K562 (cell line): Measurements from ENCODE around the gene ITSN1. TPM values are rescaled to one million over a fixed set of nuclear protein-coding genes. Genes with fewer than 3 reads are reported as not detected.

Experiments
- COPS2 ChIP-seq: fragments of 450-650 bp; conservative IDR thresholded peaks from 2 replicates; pipeline ENCODE4 v1.6.1; 2016; ENCODE audit warnings: mild to moderate bottlenecking, moderate library complexity
- HLTF ChIP-seq: fragments of 450-650 bp; IDR thresholded peaks from 2 replicates; pipeline ENCODE4 v1.6.1; 2016
- HMG20B ChIP-seq: fragments of 250-450 bp; sonication (Bioruptor Pico); IDR thresholded peaks from 2 replicates; pipeline ENCODE4 v1.5.0; 2021; ENCODE audit warnings: mild to moderate bottlenecking
- MGA ChIP-seq: fragments of 450-650 bp; IDR thresholded peaks from 2 replicates; pipeline ENCODE4 v1.6.1; 2016; ENCODE audit warnings: mild to moderate bottlenecking, moderate library complexity
- SIN3A ChIP-seq, 2 experiments: fragments of 150-350 bp in 1 of 2; IDR thresholded peaks; 2 replicates each; pipeline ENCODE4 v1.6.1; 2011 to 2016; ENCODE audit warnings: borderline replicate concordance in 2 of 2, low read depth in 2 of 2, low read length in 2 of 2, mild to moderate bottlenecking in 2 of 2, moderate library complexity in 2 of 2; ENCODE audit not compliant: control insufficient read depth in 1 of 2
- SMARCA5 ChIP-seq: fragments of 450-650 bp; IDR thresholded peaks from 2 replicates; pipeline ENCODE4 v1.6.1; 2016
- USF2 ChIP-seq: sonication (generic); formaldehyde crosslinking; IDR thresholded peaks from 2 replicates; pipeline ENCODE4 v1.5.0; 2020; ENCODE audit warnings: missing genetic modification reagents
- ZKSCAN3 ChIP-seq: fragments of 250-450 bp; sonication (Bioruptor Pico); IDR thresholded peaks from 2 replicates; pipeline ENCODE4 v1.4.0; 2020
- ZNF121 ChIP-seq: sonication (generic); formaldehyde crosslinking; conservative IDR thresholded peaks from 2 replicates; pipeline ENCODE4 v1.8.0; 2022; ENCODE audit warnings: missing genetic modification reagents
- ZNF175 ChIP-seq: fragments of 200-800 bp; sonication (Bioruptor generic); IDR thresholded peaks from 2 replicates; pipeline ENCODE4 v1.6.1; 2016; ENCODE audit warnings: low read depth, mild to moderate bottlenecking, missing genetic modification characterization, missing compliant biosample characterization
- ZNF398 ChIP-seq: fragments of 250-450 bp; sonication (Bioruptor Pico); IDR thresholded peaks from 2 replicates; pipeline ENCODE4 v1.8.0; 2021; ENCODE audit warnings: moderate library complexity, mild to moderate bottlenecking, inconsistent platforms
- ZNF431 ChIP-seq: sonication (generic); formaldehyde crosslinking; IDR thresholded peaks from 2 replicates; pipeline ENCODE4 v1.8.0; 2022; ENCODE audit warnings: mild to moderate bottlenecking, missing genetic modification reagents
- ZNF57 ChIP-seq: fragments of 450-650 bp; formaldehyde crosslinking; IDR thresholded peaks from 2 replicates; pipeline ENCODE4 v1.4.0; 2020; ENCODE audit warnings: mild to moderate bottlenecking, moderate library complexity
- ZNF76 ChIP-seq: fragments of 250-450 bp; sonication (Bioruptor Pico); IDR thresholded peaks from 2 replicates; pipeline ENCODE4 v1.4.0; 2020; ENCODE audit warnings: mild to moderate bottlenecking, moderate library complexity, borderline replicate concordance
- polyA plus RNA-seq, 8 experiments: library from polyadenylated mRNA; depleted of rRNA in 4 of 8; stranded (reverse) in 5 of 8; unstranded in 3 of 8; fragments of >200 nt; fragmentation: Nextera tagmentation in 2 of 8; fragmentation: Illumina TruSeq in 1 of 8; extraction: Ambion mirVana in 2 of 8; extraction: Trizol in 1 of 8; gene quantifications; 2 replicates each; pipeline versions ENCODE4 v1.2.1 to v1.2.3, GENCODE V29; 2011 to 2014; ENCODE audit warnings: inconsistent platforms in 1 of 8, missing spikeins in 1 of 8
- total RNA-seq, 7 experiments: library from RNA; depleted of rRNA in 6 of 7; stranded (reverse); fragments of >200 nt in 6 of 7; fragmentation: Illumina TruSeq in 2 of 7; extraction: Trizol in 2 of 7; gene quantifications; 2 replicates each; pipeline versions ENCODE4 v1.2.1 to v1.2.3, GENCODE V29; 2011 to 2021; ENCODE audit warnings: low replicate concordance in 1 of 7

Gene ITSN1
- total and polyA plus RNA-seq, 9 of the 15 experiments (the other 6 are each of a cell fraction or from before 2014, with no cell fraction given), result 1.1 to 12.6 (median 4.8) TPM

GRCh38 chr21:33642027-33642895, at the start of gene ITSN1 (continued):
- no peak for TF ChIP-seq MGA
- TF ChIP-seq ZNF76 (CRISPR knock-in tag), result no peak
- TF ChIP-seq ZNF57, result no peak
- TF ChIP-seq ZKSCAN3, result no peak
- TF ChIP-seq ZNF431, result no peak
- TF ChIP-seq HMG20B (CRISPR knock-in tag), result no peak
- peak; percentile 80; the same call in 1 of the 2 replicates for TF ChIP-seq HLTF
- no peak for TF ChIP-seq ZNF398 (CRISPR knock-in tag)
- TF ChIP-seq COPS2, result no peak
- no peak; the same call in 1 of the 2 replicates for TF ChIP-seq ZNF175 (CRISPR knock-in tag)
- TF ChIP-seq SIN3A (IDR thresholded peaks at IDR 0.05; ENCODE audit: borderline replicate concordance in 2 of 2, control insufficient read depth in 1 of 2, low read depth in 2 of 2, low read length in 2 of 2), result peak in 1 of 2 experiments; percentile 53; a peak in 1 of 4 replicates
- TF ChIP-seq SMARCA5, result no peak
- TF ChIP-seq USF2 (CRISPR knock-in tag), result no peak
- no peak for TF ChIP-seq ZNF121 (CRISPR knock-in tag)
